GM19238 (cell line): Measurements from ENCODE around the gene FRS2.

ENCODE experiments used
- DNase-seq: peaks from one replicate; pipeline ENCODE4 v3.0.0; 2011; ENCODE audit warnings: low spot score; ENCODE audit not compliant: insufficient read length

Gene FRS2

GRCh38 chr12:69524755-69525469, 54.7 kb downstream of the FRS2 start:
- DNase-seq: no peak

- DNase-seq: no peak
Observed at GRCh38 chr12:69527506-69528272, 57.5 kb downstream of the FRS2 start.

GRCh38 chr12:69529021-69529420, 58.8 kb downstream of the FRS2 start:
- no peak for DNase-seq

- no peak for DNase-seq
Observed at GRCh38 chr12:69533844-69534243, 63.7 kb downstream of the FRS2 start.

- no peak for DNase-seq
Observed at GRCh38 chr12:69534389-69534822, 64.2 kb downstream of the FRS2 start.

- DNase-seq: no peak
Observed at GRCh38 chr12:69540987-69541386, 70.8 kb downstream of the FRS2 start.

GRCh38 chr12:69544087-69544486, 73.9 kb downstream of the FRS2 start:
- no peak for DNase-seq

- no peak for DNase-seq
Observed at GRCh38 chr12:69545081-69545480, 74.9 kb downstream of the FRS2 start.

- DNase-seq: peak; percentile 16
Observed at GRCh38 chr12:69546693-69547438, 76.7 kb downstream of the FRS2 start.

GRCh38 chr12:69548687-69549086, 78.5 kb downstream of the FRS2 start:
- no peak for DNase-seq

- no peak for DNase-seq
Observed at GRCh38 chr12:69550569-69551350, 80.6 kb downstream of the FRS2 start.

- no peak for DNase-seq
Observed at GRCh38 chr12:69553628-69554248, 83.5 kb downstream of the FRS2 start.

GRCh38 chr12:69555461-69555860, 85.3 kb downstream of the FRS2 start:
- no peak for DNase-seq

- DNase-seq: no peak
Observed at GRCh38 chr12:69556383-69556782, 86.2 kb downstream of the FRS2 start.

GRCh38 chr12:69563166-69563762, 93.1 kb downstream of the FRS2 start:
- no peak for DNase-seq

- DNase-seq: no peak
Observed at GRCh38 chr12:69566603-69567002, 96.4 kb downstream of the FRS2 start.

- DNase-seq: no peak
Observed at GRCh38 chr12:69569236-69569635, 99.0 kb downstream of the FRS2 start.

- no peak for DNase-seq
Observed at GRCh38 chr12:69570000-69570516, 99.9 kb downstream of the FRS2 start.

- DNase-seq: peak; percentile 10
Observed at GRCh38 chr12:69570545-69571399, 100.6 kb downstream of the FRS2 start.
